H9 (cell line): ENCODE results near the gene GGCT. TPM values are rescaled to one million over a fixed set of nuclear protein-coding genes. Genes with fewer than 3 reads are reported as not detected.

Source experiments
- DNase-seq: peaks from one replicate; pipeline ENCODE4 v3.0.0-alpha.2; 2017
- H2AFZ ChIP-seq: one replicate; pipeline ENCODE4 v1.6.1; 2013; ENCODE audit warnings: mild to moderate bottlenecking, low read length, control low read depth, moderate library complexity
- H2AK5ac ChIP-seq: 2 replicates; pipeline ENCODE4 v1.6.1; 2013; ENCODE audit warnings: low read length, control low read depth, mixed read lengths; ENCODE audit not compliant: insufficient read length
- H2BK120ac ChIP-seq: one replicate; pipeline ENCODE4 v1.6.1; 2013; ENCODE audit warnings: low read depth, mild to moderate bottlenecking, low read length, control low read depth, inconsistent platforms; ENCODE audit not compliant: poor library complexity, severe bottlenecking
- H2BK12ac ChIP-seq: 2 replicates; pipeline ENCODE4 v1.6.1; 2013; ENCODE audit warnings: low read length, control low read depth, mixed read lengths, low read depth; ENCODE audit not compliant: insufficient read length
- H2BK15ac ChIP-seq: 2 replicates; pipeline ENCODE4 v1.6.1; 2013; ENCODE audit warnings: low read depth, low read length, control low read depth
- H2BK20ac ChIP-seq: one replicate; pipeline ENCODE4 v1.6.1; 2013; ENCODE audit warnings: low read depth, mild to moderate bottlenecking, low read length, control low read depth, inconsistent platforms; ENCODE audit not compliant: poor library complexity, severe bottlenecking
- H2BK5ac ChIP-seq: 2 replicates; pipeline ENCODE4 v1.6.1; 2013; ENCODE audit warnings: low read length, control low read depth, mixed read lengths; ENCODE audit not compliant: insufficient read length
- H3K14ac ChIP-seq: 2 replicates; pipeline ENCODE4 v1.6.1; 2013; ENCODE audit warnings: low read length, control low read depth; ENCODE audit not compliant: insufficient read depth
- H3K18ac ChIP-seq: 2 replicates; pipeline ENCODE4 v1.6.1; 2013; ENCODE audit warnings: low read depth, mild to moderate bottlenecking, mixed read lengths, low read length, control low read depth; ENCODE audit not compliant: insufficient read length
- H3K23ac ChIP-seq: 2 replicates; pipeline ENCODE4 v1.6.1; 2013; ENCODE audit warnings: low read length, control low read depth, mixed read lengths, low read depth; ENCODE audit not compliant: insufficient read length
- H3K23me2 ChIP-seq: 2 replicates; pipeline ENCODE4 v1.6.1; 2013; ENCODE audit warnings: low read depth, mild to moderate bottlenecking, mixed read lengths, low read length, control low read depth; ENCODE audit not compliant: insufficient read length, poor library complexity, severe bottlenecking
- H3K27ac ChIP-seq: 2 replicates; pipeline ENCODE4 v1.5.1; 2013; ENCODE audit warnings: low read length, control low read depth, mixed read lengths, low read depth; ENCODE audit not compliant: insufficient read length
- H3K27me3 ChIP-seq: 2 replicates; pipeline ENCODE4 v1.6.1; 2013; ENCODE audit warnings: low read length, control low read depth, inconsistent platforms; ENCODE audit not compliant: insufficient read depth
- H3K4ac ChIP-seq: 2 replicates; pipeline ENCODE4 v1.6.1; 2013; ENCODE audit warnings: low read depth, mild to moderate bottlenecking, control low read depth, inconsistent platforms, low read length, moderate library complexity
- H3K4me1 ChIP-seq: 2 replicates; pipeline ENCODE4 v1.6.1; 2013; ENCODE audit warnings: low read length, control low read depth, inconsistent platforms; ENCODE audit not compliant: insufficient read depth
- H3K4me2 ChIP-seq: 2 replicates; pipeline ENCODE4 v1.6.1; 2013; ENCODE audit warnings: low read length, control low read depth, mixed read lengths; ENCODE audit not compliant: insufficient read length, insufficient read depth
- H3K56ac ChIP-seq: 2 replicates; pipeline ENCODE4 v1.6.1; 2013; ENCODE audit warnings: low read depth, mild to moderate bottlenecking, mixed read lengths, low read length, control low read depth; ENCODE audit not compliant: insufficient read length
- H3K79me1 ChIP-seq: 2 replicates; pipeline ENCODE4 v1.6.1; 2013; ENCODE audit warnings: low read depth, mild to moderate bottlenecking, moderate library complexity, low read length, control low read depth, inconsistent platforms; ENCODE audit not compliant: insufficient read depth, poor library complexity, severe bottlenecking
- H3K79me2 ChIP-seq: 2 replicates; pipeline ENCODE4 v1.6.1; 2013; ENCODE audit warnings: low read length, control low read depth, inconsistent platforms; ENCODE audit not compliant: insufficient read depth
- H3K9ac ChIP-seq: 2 replicates; pipeline ENCODE4 v1.6.1; 2013; ENCODE audit warnings: low read length, control low read depth, mixed read lengths; ENCODE audit not compliant: insufficient read length; ENCODE audit errors: extremely low read depth
- H3K9me3 ChIP-seq: one replicate; pipeline ENCODE4 v1.6.1; 2013; ENCODE audit warnings: low read depth, low read length, inconsistent platforms; ENCODE audit not compliant: control insufficient read depth
- H3T11ph ChIP-seq: one replicate; pipeline ENCODE4 v1.6.1; 2013; ENCODE audit warnings: mild to moderate bottlenecking, low read length, control low read depth, inconsistent platforms
- H4K20me1 ChIP-seq: one replicate; pipeline ENCODE4 v1.6.1; 2013; ENCODE audit not compliant: control insufficient read depth, insufficient read length, insufficient read depth
- H4K5ac ChIP-seq: 2 replicates; pipeline ENCODE4 v1.6.1; 2013; ENCODE audit warnings: low read depth, mild to moderate bottlenecking, mixed read lengths, low read length, control low read depth; ENCODE audit not compliant: insufficient read length
- H4K8ac ChIP-seq: replicated peaks from 2 replicates; pipeline ENCODE4 v1.6.1; 2013; ENCODE audit warnings: low read length, control low read depth, mixed read lengths, low read depth; ENCODE audit not compliant: insufficient read length
- H4K91ac ChIP-seq: 2 replicates; pipeline ENCODE4 v1.6.1; 2013; ENCODE audit warnings: low read depth, mild to moderate bottlenecking, moderate library complexity, mixed read lengths, low read length, control low read depth; ENCODE audit not compliant: insufficient read length
- H3K27ac Mint-ChIP-seq, 3 experiments: 2 replicates in 2 of 3; 3 replicates in 1 of 3; pipeline ENCODE4 v1.8.0; 2020 to 2021; ENCODE audit warnings: mixed read lengths in 3 of 3, mild to moderate bottlenecking in 1 of 3, moderate library complexity in 1 of 3
- H3K27me3 Mint-ChIP-seq: 2 replicates; pipeline ENCODE4 v1.8.0; 2021; ENCODE audit warnings: low read depth, mild to moderate bottlenecking, moderate library complexity, mixed read lengths
- H3K36me3 Mint-ChIP-seq, 3 experiments: 2 replicates in 2 of 3; 3 replicates in 1 of 3; pipeline ENCODE4 v1.8.0; 2020 to 2021; ENCODE audit warnings: low read depth in 3 of 3, mixed read lengths in 3 of 3; ENCODE audit not compliant: insufficient read depth in 1 of 3
- H3K4me1 Mint-ChIP-seq, 2 experiments: 2 replicates each; pipeline ENCODE4 v1.8.0; 2020; ENCODE audit warnings: mixed read lengths in 2 of 2
- H3K4me3 Mint-ChIP-seq, 2 experiments: 2 replicates in 1 of 2; 3 replicates in 1 of 2; pipeline ENCODE4 v1.8.0; 2020 to 2021; ENCODE audit warnings: mild to moderate bottlenecking in 2 of 2, mixed read lengths in 2 of 2, moderate library complexity in 1 of 2
- H3K9me3 Mint-ChIP-seq, 2 experiments: 2 replicates in 1 of 2; 3 replicates in 1 of 2; pipeline ENCODE4 v1.8.0; 2020; ENCODE audit warnings: mild to moderate bottlenecking in 2 of 2, mixed read lengths in 2 of 2, moderate library complexity in 1 of 2
- CTCF ChIP-seq: fragments of 200-600 bp; sonication (generic); conservative IDR thresholded peaks from 3 replicates; pipeline ENCODE4 v1.8.0; 2021; ENCODE audit warnings: antibody characterized with exemption, mild to moderate bottlenecking
- WGBS: extraction: QIAGEN DNeasy Blood & Tissue Kit; methylation state at CpG from one replicate; pipeline ENCODE4 v1.1.7; 2013; ENCODE audit warnings: missing lambda C conversion rate, low lambda C conversion rate, mixed read lengths; ENCODE audit not compliant: insufficient read length; ENCODE audit errors: extremely low coverage; 5-methylcytosine and 5-hydroxymethylcytosine counted together
- total RNA-seq: library from RNA; stranded (reverse); gene quantifications from 2 replicates; pipeline ENCODE4 v1.2.1, GENCODE V29; 2021

Gene GGCT
- total RNA-seq, 1 experiment from 2014 or later: 84.9 TPM

- no peaks in the 10 kb centered on the region for H3K9me3 Mint-ChIP-seq
Observed at GRCh38 chr7:30525429-30525828, 20.8 kb upstream of the GGCT start.

More at GRCh38 chr7:30525429-30525828, 20.8 kb upstream of the GGCT start:
- WGBS: no CpG with 5 or more reads among the region's 5 CpGs
- no peak for TF ChIP-seq CTCF
- H2AK5ac ChIP-seq: no peak overlapping the region
- H3K56ac ChIP-seq: no peak overlapping the region
- no peak overlapping the region for H3K23ac ChIP-seq
- no peak overlapping the region for H4K5ac ChIP-seq
- no peak overlapping the region for H2BK12ac ChIP-seq
- H2BK20ac ChIP-seq: no peak overlapping the region
- H4K91ac ChIP-seq: no peak overlapping the region
- H3K14ac ChIP-seq: no peak overlapping the region
- H3K36me3 Mint-ChIP-seq: no peaks in the 10 kb centered on the region
- H3K27me3 ChIP-seq: no peaks in the 10 kb centered on the region
- H2BK120ac ChIP-seq: no peak overlapping the region
- H2AFZ ChIP-seq: no peak overlapping the region
- no peak overlapping the region; a peak in 1 of 5 replicates for H3K4me3 Mint-ChIP-seq
- H3K4me1 ChIP-seq: no peaks in the 10 kb centered on the region; the same call in 1 of the 2 replicates
- H3K27ac ChIP-seq: no peak overlapping the region
- H4K20me1 ChIP-seq: no peaks in the 10 kb centered on the region
- no peaks in the 10 kb centered on the region for H3K23me2 ChIP-seq
- no peak overlapping the region for H3K4ac ChIP-seq
- no peak for DNase-seq
- peaks cover 10 to 13% of the 10 kb centered on the region in 2 experiments for H3K4me1 Mint-ChIP-seq
- no peak overlapping the region for H2BK15ac ChIP-seq
- H3K4me2 ChIP-seq: no peak overlapping the region
- no peak overlapping the region for H4K8ac ChIP-seq
- H3K79me1 ChIP-seq: no peaks in the 10 kb centered on the region
- H3K9ac ChIP-seq: no peak overlapping the region
- H3K27me3 Mint-ChIP-seq: peaks cover 9% of the 10 kb centered on the region
- no peak overlapping the region for H3T11ph ChIP-seq
- H3K27ac Mint-ChIP-seq: no peak overlapping the region; a peak in 2 of 7 replicates
- H3K79me2 ChIP-seq: no peaks in the 10 kb centered on the region
- H3K18ac ChIP-seq: no peak overlapping the region
- H2BK5ac ChIP-seq: no peak overlapping the region
- no peaks in the 10 kb centered on the region for H3K9me3 ChIP-seq
